UCSD-AML1 (cell line): Measurements from ENCODE around the gene SPRYD3.
"Not testable (repeated sequence)": the region's sequence is repeated elsewhere in the genome, so short reads cannot be mapped to it uniquely, and the experiment has no call there.

Experiments used
- DNase-seq: peaks from one replicate; lab custom pipeline; 2025; ENCODE audit not compliant: unreplicated experiment; lab: John Stamatoyannopoulos, UW

The SPRYD3 gene, protein sequence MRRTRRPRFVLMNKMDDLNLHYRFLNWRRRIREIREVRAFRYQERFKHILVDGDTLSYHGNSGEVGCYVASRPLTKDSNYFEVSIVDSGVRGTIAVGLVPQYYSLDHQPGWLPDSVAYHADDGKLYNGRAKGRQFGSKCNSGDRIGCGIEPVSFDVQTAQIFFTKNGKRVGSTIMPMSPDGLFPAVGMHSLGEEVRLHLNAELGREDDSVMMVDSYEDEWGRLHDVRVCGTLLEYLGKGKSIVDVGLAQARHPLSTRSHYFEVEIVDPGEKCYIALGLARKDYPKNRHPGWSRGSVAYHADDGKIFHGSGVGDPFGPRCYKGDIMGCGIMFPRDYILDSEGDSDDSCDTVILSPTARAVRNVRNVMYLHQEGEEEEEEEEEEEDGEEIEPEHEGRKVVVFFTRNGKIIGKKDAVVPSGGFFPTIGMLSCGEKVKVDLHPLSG

DNA sequence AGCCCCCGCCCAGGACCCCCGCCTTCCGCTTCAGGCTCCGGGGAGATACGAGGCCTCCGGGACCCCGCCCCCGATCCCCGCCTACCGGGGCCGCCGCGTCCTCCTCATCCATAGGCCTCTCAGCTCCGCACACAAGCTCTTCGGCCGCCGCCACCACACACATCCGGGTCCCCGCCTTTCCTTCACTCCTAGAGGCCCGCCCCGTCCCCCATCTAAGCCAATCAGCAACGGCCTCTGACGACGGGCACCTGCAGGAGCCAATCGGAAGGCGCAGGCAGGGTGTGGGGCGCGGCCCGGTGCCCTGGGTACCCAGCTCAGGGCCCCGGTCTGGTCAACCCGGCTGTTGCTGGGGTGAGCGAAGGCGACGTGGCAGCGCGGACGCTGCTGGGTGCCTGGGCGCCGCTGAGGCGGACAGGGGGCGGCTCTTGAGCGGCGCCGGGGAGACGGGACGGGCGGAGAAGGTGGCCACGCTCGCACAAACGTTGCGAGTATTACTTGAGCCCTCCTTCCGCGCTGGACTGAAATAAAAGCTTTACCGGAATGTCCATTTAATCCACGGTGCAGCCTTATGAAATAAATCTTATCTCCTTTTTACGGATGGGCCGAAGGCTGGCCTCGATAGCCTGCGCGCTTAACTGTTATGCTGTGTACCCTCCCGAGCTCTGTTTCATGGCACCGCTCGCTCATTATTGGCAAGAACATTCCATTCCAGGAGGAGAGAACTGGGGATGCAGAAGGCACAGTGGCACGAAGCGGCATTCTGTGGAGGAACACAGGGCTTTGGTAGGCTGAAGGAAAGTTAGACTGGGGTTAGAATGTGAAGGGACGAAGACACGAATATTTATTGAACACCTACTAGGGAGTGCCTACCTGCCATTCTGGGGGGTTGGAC is at the start of gene SPRYD3:
Gene SPRYD3 (minus strand): TSS at position 165 of the 892 bp plus-strand sequence. CDS start 57 bp downstream, at position 108.
- DNase-seq, result peak; percentile 98

DNA sequence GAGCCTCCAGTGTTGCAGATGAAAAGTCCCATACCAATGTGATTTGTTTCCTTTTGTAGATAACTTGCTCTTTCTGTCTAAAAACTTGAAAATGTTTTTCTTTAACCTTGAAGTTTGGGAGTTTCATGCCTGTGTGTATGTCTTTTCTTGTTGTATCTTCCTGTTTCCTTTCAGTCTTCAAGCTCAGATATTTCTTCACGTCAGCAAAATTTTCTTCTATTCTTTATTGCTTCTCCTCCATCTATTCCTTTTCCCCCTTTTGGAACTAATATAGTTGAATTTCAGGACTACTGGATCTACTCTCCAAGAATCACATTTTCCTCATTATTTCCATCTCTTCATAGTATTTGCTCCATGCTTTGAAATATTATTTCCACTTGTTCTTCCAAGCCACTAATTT is 48.0 kb upstream of the SPRYD3 start:
- no peak for DNase-seq

DNA sequence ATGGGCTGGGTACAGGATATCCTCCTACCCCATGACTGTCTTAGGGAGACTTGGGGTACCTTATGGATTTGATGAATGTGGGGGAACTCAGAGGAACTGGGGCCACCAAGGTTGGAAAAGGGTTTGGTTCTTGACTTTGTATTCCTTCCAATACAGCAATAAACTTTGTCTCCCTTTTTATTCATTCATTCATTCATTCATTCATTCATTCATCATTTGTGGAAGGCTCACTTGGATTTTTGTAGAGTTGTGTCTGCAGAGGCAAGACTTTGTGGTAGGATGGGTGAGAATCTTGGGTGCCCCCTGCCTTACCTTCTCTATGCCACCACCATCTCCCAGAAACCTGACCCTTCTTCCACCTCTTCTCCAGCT is 45.1 kb upstream of the SPRYD3 start:
- no peak for DNase-seq

DNA sequence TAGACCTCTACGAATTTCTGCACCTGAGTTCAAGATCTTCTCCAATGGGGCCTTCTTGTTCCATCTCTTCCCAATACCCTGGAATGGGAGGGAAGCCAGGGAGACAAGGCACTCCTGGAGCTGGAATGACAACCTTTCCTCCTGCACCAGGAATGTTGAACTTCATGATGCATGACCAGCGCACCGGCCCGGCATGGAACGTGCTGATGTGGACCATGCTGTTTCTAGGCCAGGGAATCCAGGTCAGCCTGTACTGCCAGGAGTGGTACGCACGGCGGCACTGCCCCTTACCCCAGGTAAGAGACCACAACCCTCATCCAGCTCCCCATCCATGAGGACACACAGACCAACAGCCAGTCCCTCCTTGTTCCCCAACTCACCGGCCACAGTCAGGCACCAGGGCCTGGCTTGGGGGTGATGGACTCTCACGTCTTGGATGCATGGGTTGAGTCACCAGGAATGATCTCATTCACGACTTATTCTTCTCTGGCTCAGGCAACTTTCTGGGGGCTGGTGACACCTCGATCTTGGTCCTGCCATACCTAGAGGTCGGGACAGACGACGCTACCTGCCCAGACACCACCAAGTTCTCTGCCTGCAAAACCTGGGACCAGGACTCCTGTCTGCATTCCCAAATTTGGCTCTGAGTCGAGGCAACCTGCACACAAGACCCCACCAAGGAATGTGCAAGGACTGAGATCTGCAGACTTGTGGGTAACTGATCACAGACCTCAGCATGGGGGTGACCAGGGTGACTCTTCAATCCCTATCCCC is 44.6 kb upstream of the SPRYD3 start:
- no peak for DNase-seq

DNA sequence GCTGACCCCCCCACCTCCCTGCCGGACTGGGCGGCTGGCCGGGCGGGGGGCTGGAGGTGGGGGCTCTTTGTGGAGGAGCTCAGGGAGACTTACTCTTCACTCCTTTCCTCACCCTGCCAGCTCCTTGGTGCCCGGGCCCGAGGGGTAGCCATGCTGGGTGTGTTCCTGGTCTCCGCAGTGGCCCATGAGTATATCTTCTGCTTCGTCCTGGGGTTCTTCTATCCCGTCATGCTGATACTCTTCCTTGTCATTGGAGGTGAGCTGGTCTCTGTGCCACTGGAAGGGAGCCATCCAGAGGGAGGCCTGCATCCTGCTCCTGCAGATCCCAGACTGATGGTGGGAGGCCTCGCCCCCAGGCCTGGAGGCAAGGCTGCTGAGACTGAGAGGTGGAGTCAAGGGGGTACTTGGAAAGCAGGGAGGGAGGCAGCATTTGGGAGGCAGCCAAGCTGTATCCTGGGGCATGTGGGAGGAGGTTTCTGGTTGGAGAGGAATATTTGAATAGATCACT is 43.8 kb upstream of the SPRYD3 start:
- DNase-seq, result no peak

DNA sequence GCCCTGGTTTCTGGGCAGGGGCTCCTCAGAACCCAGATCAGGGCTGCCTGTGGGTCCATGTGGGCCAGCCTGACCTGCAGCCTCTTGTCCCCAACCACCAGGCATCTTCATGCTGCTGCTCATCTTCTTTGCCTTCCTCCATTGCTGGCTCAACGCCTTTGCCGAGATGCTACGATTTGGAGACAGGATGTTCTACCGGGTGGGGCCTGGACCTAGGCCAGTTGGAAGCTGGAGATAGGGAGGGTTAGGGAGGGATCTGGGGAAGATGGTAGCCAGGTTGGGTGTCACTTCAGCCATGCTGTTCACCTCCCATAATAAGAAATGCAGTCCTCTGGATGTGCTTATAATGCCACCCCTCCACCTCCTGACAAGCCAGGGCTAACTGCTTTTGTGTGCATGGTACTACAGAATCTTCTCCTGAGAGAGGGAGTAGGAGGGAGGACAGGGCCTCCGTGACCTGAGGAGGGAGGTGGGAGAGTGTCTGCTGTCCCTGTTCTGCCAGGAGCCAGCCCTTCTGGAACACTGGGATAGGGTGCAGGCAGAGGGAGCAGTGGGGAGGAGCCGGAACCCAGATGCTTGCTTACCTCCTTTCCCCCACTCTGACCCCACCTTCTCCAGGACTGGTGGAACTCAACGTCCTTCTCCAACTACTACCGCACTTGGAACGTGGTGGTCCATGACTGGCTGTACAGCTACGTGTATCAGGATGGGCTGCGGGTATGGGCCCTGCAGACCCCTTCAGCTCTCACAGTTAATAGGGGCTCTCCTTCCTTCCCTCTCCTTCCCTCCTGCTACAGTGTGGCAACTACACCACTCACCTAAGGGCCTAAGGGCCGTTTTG is 41.7 kb upstream of the SPRYD3 start:
- no peak for DNase-seq

DNA sequence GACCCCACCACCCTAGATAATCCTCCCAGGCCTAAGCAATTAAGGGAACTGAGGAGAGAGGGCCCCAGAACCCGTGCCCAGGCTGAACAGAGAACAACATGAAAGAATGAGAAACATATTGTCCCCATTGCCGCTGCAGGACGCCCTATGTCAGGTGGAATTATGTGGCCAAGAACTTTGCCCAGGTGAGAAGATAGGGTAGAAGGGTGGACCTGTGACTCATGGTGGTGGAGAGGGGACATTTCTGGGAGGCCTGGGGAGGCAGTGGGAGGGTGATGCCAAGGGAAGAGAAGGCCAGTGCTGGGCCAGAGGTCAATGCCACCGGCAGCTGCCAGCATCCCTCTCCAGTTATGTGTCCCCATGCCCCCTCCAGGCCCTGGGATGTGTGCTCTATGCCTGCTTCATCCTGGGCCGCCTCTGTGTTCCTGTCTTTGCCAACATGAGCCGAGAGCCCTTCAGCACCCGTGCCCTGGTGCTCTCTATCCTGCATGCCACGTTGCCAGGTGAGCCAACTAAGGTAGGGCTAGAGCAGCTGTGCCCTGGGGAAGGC is 39.6 kb upstream of the SPRYD3 start:
- DNase-seq, result no peak

DNA sequence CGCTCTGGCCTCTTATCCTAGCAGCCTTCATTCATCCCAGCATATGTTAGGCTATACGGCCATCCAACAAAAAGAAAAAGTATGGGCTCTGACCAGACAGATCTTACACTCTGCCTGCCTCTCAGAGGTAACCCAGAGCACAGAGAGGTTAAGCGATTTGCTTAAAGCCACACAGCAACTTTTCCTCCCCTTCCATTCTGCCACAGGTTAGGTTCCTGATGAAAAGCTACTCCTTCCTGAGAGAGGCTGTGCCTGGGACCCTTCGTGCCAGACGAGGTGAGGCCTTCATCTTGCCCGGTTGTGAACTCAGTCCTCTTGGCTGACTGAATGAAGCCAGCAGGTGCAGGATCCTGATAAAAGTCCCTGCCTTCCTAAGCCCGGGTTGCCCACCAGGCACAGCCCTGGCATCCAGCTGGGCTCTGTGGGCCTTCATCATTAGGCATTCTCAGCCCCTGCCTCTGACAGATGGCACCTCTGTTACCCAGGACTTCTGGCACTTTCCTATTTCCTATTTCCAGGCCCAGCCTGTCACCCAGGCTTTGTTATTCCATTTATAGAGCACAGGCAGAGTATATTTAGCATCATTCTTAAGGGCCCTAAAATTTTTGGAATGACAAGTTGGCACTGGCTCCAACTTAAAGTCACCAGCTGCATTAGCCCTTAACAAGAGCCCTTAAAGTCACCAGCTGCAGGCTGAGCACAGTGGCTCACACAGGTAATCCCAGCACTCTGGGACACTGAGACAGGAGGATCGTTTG is 36.9 kb upstream of the SPRYD3 start:
- no peak for DNase-seq

DNA sequence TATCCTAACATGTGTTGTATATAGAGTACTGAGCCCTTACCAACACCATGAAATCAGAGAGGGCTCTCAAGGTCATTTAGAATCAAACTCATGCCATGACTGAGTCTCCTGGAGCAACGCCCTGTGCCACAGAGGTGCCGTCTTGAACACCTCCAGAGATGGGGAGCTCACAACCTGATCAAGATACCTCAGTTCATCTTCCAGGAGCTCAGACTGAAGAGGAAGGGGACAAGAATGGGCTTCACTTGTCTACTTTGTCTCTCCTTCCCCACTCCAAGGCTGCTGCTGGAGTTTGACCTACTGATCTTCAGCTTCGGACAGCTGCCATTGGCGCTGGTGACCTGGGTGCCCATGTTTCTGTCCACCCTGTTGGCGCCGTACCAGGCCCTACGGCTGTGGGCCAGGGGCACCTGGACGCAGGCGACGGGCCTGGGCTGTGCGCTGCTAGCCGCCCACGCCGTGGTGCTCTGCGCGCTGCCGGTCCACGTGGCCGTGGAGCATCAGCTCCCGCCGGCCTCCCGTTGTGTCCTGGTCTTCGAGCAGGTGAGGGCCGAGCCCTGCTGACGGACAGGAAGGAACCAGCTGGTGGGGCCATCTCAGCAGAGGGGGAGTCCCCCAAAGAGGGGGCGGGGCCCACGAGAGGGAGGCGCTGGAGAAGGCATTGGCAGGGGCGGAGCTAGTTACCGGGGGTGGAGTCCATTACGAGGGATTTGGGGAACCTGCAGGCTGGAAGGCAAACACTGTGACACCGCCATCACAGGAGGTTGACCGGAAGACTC is 36.1 kb upstream of the SPRYD3 start:
- DNase-seq, result no peak

DNA sequence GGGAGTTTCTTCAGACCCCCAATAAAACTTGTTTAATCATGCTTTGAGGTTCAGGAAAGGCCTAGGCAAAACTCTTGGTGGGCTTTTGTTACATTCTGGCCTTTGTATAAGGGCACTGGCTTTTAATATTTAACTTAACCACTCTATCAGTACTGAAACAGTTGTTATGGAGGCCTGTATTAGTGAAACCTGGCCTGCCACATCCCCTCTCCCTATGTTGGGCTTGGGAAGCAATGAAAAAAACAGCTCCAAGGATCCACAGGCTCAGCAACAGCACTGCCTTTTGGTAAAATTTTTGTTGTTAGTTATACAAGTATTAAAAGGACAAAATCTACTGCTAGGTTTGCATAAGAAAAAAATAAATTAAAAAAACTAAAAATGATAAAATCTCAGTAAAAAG is 34.8 kb upstream of the SPRYD3 start:
- DNase-seq, result no peak

DNA sequence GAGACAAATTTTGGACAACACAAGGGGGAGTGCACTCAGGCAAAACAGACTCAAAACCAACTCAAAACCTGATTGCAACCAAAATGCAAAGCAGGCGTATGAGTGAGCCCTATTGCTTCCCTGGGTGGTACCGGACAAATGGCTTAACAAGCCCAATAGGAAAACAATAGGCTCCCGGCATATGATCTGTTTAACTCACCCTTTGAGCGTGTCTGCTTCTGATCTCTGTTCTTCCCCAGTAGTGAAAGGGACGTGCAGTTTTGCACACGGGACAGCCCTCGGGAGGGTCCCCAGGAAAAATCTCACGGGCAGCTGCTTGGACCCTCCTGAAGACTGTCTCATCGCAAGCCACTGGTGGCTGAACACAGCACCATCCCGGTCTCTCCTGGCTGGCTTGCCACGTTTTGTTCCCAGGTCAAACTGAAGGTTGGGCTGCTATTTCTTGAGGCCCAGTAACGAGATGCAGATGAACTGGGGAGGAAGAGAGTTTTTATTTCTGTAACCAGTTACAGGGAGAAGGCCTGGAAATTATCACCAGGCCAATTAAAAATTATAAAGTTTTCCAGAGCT is 34.0 kb upstream of the SPRYD3 start:
- DNase-seq, result no peak

DNA sequence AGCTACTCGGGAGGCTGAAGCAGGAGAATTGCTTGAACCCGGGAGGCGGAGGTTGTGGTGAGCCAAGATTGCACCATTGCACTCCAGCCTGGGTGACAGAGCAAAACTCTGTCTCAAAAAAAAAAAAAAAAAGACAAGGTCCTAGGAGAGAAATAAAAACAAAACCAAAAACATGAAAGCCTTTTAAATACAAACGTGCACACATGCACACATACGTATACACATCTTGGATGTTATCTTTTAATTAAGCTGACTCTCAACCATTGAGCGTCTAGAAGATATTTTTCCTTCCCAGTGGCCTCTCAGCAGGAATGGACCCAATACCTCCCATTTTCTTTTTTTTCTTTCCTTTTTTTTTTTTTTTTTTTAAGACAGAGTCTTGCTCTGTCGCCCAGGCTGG is 33.2 kb upstream of the SPRYD3 start:
- not testable (repeated sequence) for DNase-seq

DNA sequence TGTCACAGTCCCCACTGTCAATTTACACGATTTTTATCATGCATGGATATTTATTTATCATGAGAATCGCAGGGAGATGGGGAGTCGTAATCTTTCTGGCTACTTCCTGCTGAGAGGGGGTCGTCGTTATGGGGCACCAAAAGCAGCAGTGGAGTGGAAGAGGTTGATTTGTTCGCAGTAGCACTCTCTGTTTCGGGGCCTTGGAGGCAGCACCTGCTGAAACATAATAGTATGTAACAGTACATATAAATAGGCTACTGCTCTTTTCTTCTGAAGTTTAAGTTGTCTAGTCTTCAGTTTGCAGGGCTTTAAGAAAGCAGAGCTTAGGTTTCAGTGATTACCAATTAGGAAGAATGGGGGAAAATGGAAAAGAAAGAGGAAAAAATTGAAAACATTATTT is 27.9 kb upstream of the SPRYD3 start:
- DNase-seq, result no peak

DNA sequence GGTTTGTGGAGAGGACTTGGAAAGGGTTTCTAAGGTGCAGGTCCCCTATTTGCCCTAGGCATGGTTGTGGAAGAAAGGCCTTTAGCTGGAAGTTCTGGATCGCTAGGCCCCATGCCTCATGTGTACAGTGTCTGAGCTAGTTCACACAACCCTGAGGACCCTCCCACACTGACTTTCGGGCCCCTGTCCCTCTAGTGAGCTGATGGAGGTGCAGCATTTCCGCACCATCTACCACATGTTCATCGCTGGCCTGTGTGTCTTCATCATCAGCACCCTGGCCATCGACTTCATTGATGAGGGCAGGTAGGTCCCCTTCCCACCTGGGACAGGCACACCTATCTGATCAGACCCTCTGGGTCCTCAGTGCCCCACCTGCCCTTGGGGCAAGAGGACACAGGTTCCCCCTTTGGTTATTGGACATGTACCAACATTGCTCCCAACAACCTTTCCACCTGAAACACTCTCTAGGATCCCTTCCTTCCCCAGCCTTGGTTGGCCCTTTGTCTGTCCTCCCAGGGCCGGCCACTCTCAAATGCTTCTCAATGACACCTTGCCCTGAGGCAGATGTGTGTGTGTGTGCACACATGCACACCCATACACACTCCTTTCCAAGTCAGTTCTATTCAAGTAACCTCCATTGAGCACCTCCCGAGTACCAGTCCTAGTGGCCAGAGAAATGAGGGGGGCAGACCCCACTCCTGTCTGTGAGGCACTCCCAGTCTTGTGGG is 26.7 kb upstream of the SPRYD3 start:
- DNase-seq, result no peak

DNA sequence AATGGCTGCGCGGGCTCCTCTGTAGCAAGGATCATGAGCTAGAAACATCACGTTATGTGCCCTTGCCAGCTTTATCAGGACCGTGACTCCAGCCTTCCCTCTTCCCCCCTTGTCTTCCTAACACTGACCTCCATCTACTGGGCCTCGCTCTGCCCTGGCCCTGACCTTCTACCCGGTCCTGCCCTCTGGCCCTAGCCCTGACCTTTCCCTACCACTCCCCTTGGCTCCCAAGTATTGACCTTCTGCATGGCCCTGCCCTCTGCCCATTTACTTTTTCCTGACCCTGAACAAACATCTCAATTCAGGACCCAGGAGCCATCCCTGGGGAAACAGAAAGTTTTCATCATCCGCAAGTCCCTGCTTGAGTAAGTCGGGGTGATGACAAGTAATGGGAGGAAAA is 26.1 kb upstream of the SPRYD3 start:
- DNase-seq, result no peak

DNA sequence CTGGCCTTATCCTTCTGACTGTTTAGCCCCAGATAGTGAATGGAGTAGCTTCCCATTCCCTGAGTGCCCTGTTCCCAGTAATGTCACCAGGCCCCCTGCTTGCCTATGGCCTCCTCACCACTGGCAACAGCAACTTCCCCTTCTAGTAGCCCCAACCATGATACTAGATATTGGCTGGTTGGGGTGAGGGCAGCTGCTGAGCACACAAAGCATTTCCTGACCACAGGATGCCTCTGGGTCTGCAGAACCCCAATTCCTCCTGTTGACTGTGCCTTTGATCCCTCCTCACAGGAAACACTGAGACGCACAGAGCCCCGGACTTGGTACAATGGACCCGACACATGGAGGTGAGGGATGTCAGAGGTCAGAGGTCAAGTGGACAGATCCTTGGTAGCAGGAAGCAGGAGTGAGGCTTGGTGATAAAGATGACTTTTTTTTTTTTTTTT is 24.7 kb upstream of the SPRYD3 start:
- DNase-seq, result peak; percentile 75
